K562 (cell line): ENCODE results near the gene ITPR1. TPM values are rescaled to one million over a fixed set of nuclear protein-coding genes. Genes with fewer than 3 reads are reported as not detected.
A peak's percentile ranks its signal among the peaks of the same experiment; 100 is the strongest.

ENCODE experiments used
- FOXJ2 ChIP-seq: fragments of 200-800 bp; sonication (Bioruptor generic); IDR thresholded peaks from 2 replicates; pipeline ENCODE4 v1.6.1; 2016; ENCODE audit warnings: missing genetic modification characterization, missing compliant biosample characterization
- KHSRP ChIP-seq: fragments of 450-650 bp; IDR thresholded peaks from 2 replicates; pipeline ENCODE4 v1.6.1; 2017
- MNT ChIP-seq, 2 experiments: fragments of 450-650 bp; conservative IDR thresholded peaks; 2 replicates each; pipeline ENCODE4 v1.6.1; 2017; ENCODE audit warnings: mild to moderate bottlenecking in 2 of 2, moderate library complexity in 2 of 2
- MTA1 ChIP-seq: fragments of 450-650 bp; IDR thresholded peaks from 2 replicates; pipeline ENCODE4 v1.6.1; 2017; ENCODE audit warnings: borderline replicate concordance
- PATZ1 ChIP-seq: fragments of 250-450 bp; sonication (Bioruptor Pico); IDR thresholded peaks from 2 replicates; pipeline ENCODE4 v1.5.0; 2020; ENCODE audit warnings: mild to moderate bottlenecking, borderline replicate concordance
- TGIF2 ChIP-seq: sonication (generic); formaldehyde crosslinking; IDR thresholded peaks from 2 replicates; pipeline ENCODE4 v1.8.1; 2022; ENCODE audit warnings: mild to moderate bottlenecking, missing genetic modification reagents, moderate library complexity
- U2AF2 ChIP-seq: fragments of 200-400 bp; formaldehyde crosslinking; optimal IDR thresholded peaks from 2 replicates; pipeline ENCODE3; 2017; ENCODE audit warnings: low read depth, mild to moderate bottlenecking, low read length
- ZNF584 ChIP-seq: fragments of 200-800 bp; sonication (Bioruptor generic); IDR thresholded peaks from 2 replicates; pipeline ENCODE4 v1.6.1; 2016; ENCODE audit warnings: low read depth, mild to moderate bottlenecking, missing genetic modification characterization, missing compliant biosample characterization
- polyA plus RNA-seq, 8 experiments: library from polyadenylated mRNA; depleted of rRNA in 4 of 8; stranded (reverse) in 5 of 8; unstranded in 3 of 8; fragments of >200 nt; fragmentation: Nextera tagmentation in 2 of 8; fragmentation: Illumina TruSeq in 1 of 8; extraction: Ambion mirVana in 2 of 8; extraction: Trizol in 1 of 8; gene quantifications; 2 replicates each; pipeline versions ENCODE4 v1.2.1 to v1.2.3, GENCODE V29; 2011 to 2014; ENCODE audit warnings: inconsistent platforms in 1 of 8, missing spikeins in 1 of 8
- total RNA-seq, 7 experiments: library from RNA; depleted of rRNA in 6 of 7; stranded (reverse); fragments of >200 nt in 6 of 7; fragmentation: Illumina TruSeq in 2 of 7; extraction: Trizol in 2 of 7; gene quantifications; 2 replicates each; pipeline versions ENCODE4 v1.2.1 to v1.2.3, GENCODE V29; 2011 to 2021; ENCODE audit warnings: low replicate concordance in 1 of 7

ITPR1 gene
- total and polyA plus RNA-seq, 9 of the 15 experiments (the other 6 are each of a cell fraction or from before 2014, with no cell fraction given): 22.4 to 40.0 (median 27.4) TPM

GRCh38 chr3:4506559-4507023 is 13.4 kb downstream of the ITPR1 start (continued):
- TF ChIP-seq U2AF2 (no peak), ZNF584 (CRISPR knock-in tag) (0 out of 2 replicates have a peak, but pooled peaks have one; percentile 82), PATZ1 (0 out of 2 replicates have a peak, but pooled peaks have one; percentile 22), KHSRP (peak; percentile 13; the same call in 1 of the 2 replicates), FOXJ2 (tag) (0 out of 2 replicates have a peak, but pooled peaks have one; percentile 52), MTA1 (peak; percentile 74; the same call in 1 of the 2 replicates), TGIF2 (CRISPR knock-in tag) (no peak), MNT (conservative IDR thresholded peaks at IDR 0.05) (0 out of 4 replicates have a peak, but pooled peaks of 1 of the 2 experiments have one; percentile 12)
